Dermis microvascular lymphatic vessel endothelial cell (primary cell): Measurements from ENCODE around the gene CLDN20. TPM values are rescaled to one million over a fixed set of nuclear protein-coding genes. Genes with fewer than 3 reads are reported as not detected.

Experiments
- DNase-seq, 2 donors: peaks; one replicate each; pipeline versions ENCODE4 v3.0.0 to v3.0.0-alpha.2; 2010; ENCODE audit warnings: low read depth in 2 of 2
- total RNA-seq: library from RNA; depleted of rRNA; stranded (reverse); fragments of >200 nt; gene quantifications from 2 replicates; pipeline ENCODE4 v1.2.1, GENCODE V29; 2014

CLDN20 gene
- total RNA-seq, 1 donor from 2014 or later, result not detected

GRCh38 chr6:155269765-155270164, 6.0 kb downstream of the CLDN20 start:
- DNase-seq, result no peak

GRCh38 chr6:155270561-155271091, 6.8 kb downstream of the CLDN20 start:
- DNase-seq, result no peak

GRCh38 chr6:155271145-155271544, 7.3 kb downstream of the CLDN20 start:
- no peak for DNase-seq

- DNase-seq, result no peak
Measured at GRCh38 chr6:155272353-155273232, 8.8 kb downstream of the CLDN20 start.

- peak; percentile 94 to 97 for DNase-seq
Measured at GRCh38 chr6:155273431-155273830, 9.6 kb downstream of the CLDN20 start.

GRCh38 chr6:155274106-155274505, 10.3 kb downstream of the CLDN20 start:
- DNase-seq, result no peak

GRCh38 chr6:155274533-155274932, 10.7 kb downstream of the CLDN20 start:
- peak; percentile 23 to 64 for DNase-seq

- peak in 1 of 2 donors; percentile 12 for DNase-seq
Measured at GRCh38 chr6:155275808-155276480, 12.1 kb downstream of the CLDN20 start.

- DNase-seq, result no peak
Measured at GRCh38 chr6:155276638-155277037, 12.8 kb downstream of the CLDN20 start.

- no peak for DNase-seq
Measured at GRCh38 chr6:155278319-155279049, 14.7 kb downstream of the CLDN20 start.

- DNase-seq, result no peak
Measured at GRCh38 chr6:155284775-155285174, 21.0 kb downstream of the CLDN20 start.

- no peak for DNase-seq
Measured at GRCh38 chr6:155287762-155288161, 23.9 kb downstream of the CLDN20 start.

- no peak for DNase-seq
Measured at GRCh38 chr6:155290491-155290890, 26.7 kb downstream of the CLDN20 start.

- peak in 1 of 2 donors; percentile 42 for DNase-seq
Measured at GRCh38 chr6:155291291-155291690, 27.5 kb downstream of the CLDN20 start.

GRCh38 chr6:155292711-155293110, 28.9 kb downstream of the CLDN20 start:
- DNase-seq, result no peak

- DNase-seq, result no peak
Measured at GRCh38 chr6:155297669-155298068, 33.9 kb downstream of the CLDN20 start.

GRCh38 chr6:155301867-155302266, 38.1 kb downstream of the CLDN20 start:
- no peak for DNase-seq

GRCh38 chr6:155303361-155303870, 39.6 kb downstream of the CLDN20 start:
- no peak for DNase-seq

- DNase-seq, result no peak
Measured at GRCh38 chr6:155306958-155307357, 43.1 kb downstream of the CLDN20 start.

GRCh38 chr6:155309150-155309549, 45.3 kb downstream of the CLDN20 start:
- peak in 1 of 2 donors; percentile 14 for DNase-seq

GRCh38 chr6:155310596-155310995, 46.8 kb downstream of the CLDN20 start:
- DNase-seq, result peak in 1 of 2 donors; percentile 50
